NT2/D1 (cell line): ENCODE data around the gene ABAT.

Experiments used
- SUZ12 ChIP-seq: IDR thresholded peaks from 2 replicates; pipeline ENCODE4 v1.6.1; 2011; ENCODE audit not compliant: insufficient read length, insufficient read depth; ENCODE audit errors: extremely low read depth
- YY1 ChIP-seq: IDR thresholded peaks from 2 replicates; pipeline ENCODE4 v1.6.1; 2011; ENCODE audit not compliant: insufficient read length, insufficient read depth
- ZNF274 ChIP-seq: IDR thresholded peaks from 2 replicates; pipeline ENCODE4 v1.6.1; 2011; ENCODE audit warnings: mild to moderate bottlenecking, low read depth, low read length

DNA sequence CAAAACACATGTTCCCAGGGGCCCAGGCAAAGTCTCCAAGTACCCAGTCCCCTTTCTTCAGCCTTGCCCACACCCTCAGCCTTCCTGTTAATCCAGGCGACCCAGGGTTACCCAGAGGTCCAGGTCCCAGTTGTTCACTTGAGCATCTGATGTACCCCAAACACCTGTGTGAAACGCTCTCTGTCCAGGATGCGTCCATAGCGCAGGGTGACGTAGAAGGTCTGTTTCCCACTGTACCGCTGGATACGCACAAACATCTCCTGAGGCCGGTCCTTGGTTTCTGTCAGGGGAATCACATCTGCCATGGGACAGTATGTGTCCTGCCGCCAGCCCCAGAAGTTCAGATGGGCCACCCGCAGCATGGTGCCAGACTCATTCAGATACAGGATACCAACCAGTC lies 121.4 kb downstream of the ABAT start:
- TF ChIP-seq SUZ12 (no peak), YY1 (no peak), ZNF274 (no peak)
